ENCODE data around the gene UTP4.

GRCh38 chr16:69116256-69116875 lies 16.1 kb upstream of the UTP4 start:
- TF ChIP-seq EP300 (IDR thresholded peaks at IDR 0.05) (no peak), CTCF (IDR thresholded peaks at IDR 0.05) (no peak)

All from suprapubic skin (tissue), 3 donors.